Stimulated activated naive CD8-positive, alpha-beta T cell treated with anti-CD3 and anti-CD28 coated beads, Interleukin-15, amount 100 ng/mL, for 72 hours (primary cell): Measurements from ENCODE around the gene OR7A5.
"Not testable (repeated sequence)": the region's sequence is repeated elsewhere in the genome, so short reads cannot be mapped to it uniquely, and the experiment has no call there.

Source experiments
- ATAC-seq: fragments of 150-1000 bp; cut with Tn5 transposase; 2 replicates; pipeline ENCODE4 v1.10.0; 2021; ENCODE audit warnings: mild to moderate bottlenecking, moderate library complexity
- DNase-seq, 2 donors: peaks; one replicate each; pipeline ENCODE4 v3.0.0; 2021 to 2022
- H3K27ac Mint-ChIP-seq, 2 donors: one replicate each; pipeline ENCODE4 v1.8.0; 2022; ENCODE audit warnings: mild to moderate bottlenecking in 2 of 2, mixed read lengths in 2 of 2, moderate library complexity in 2 of 2
- H3K27me3 Mint-ChIP-seq: one replicate; pipeline ENCODE4 v1.8.0; 2022; ENCODE audit warnings: mixed read lengths
- H3K4me1 Mint-ChIP-seq: one replicate; pipeline ENCODE4 v1.8.0; 2022; ENCODE audit warnings: mild to moderate bottlenecking, mixed read lengths
- H3K4me3 Mint-ChIP-seq, 2 donors: one replicate each; pipeline ENCODE4 v1.8.0; 2022; ENCODE audit warnings: mild to moderate bottlenecking in 2 of 2, mixed read lengths in 2 of 2, moderate library complexity in 1 of 2
- H3K9me3 Mint-ChIP-seq, 2 donors: one replicate each; pipeline ENCODE4 v1.8.0; 2022; ENCODE audit warnings: mixed read lengths in 2 of 2

OR7A5 gene

DNA sequence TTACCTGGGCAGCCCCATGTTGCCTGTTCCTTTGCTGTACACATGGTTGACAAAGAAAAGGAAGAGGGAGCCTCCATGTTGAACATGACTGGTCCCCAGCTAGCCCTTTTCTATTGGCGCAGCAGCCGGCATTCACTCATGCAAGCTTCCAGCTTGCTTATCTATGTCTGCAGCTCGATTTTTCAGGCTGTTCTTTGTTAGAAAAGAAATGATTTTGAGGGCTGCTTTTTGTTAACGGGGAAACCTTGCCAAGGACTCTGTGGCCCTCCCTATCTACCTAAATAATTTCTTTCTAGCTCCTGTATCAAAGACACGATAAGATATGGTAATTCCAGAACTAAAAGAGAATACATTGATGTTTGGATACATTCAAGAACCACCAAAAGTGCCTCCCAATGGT, 36.2 kb downstream of the OR7A5 start:
- DNase-seq (no peak), ATAC-seq (no peak)
- Mint-ChIP-seq H3K9me3 (no peaks in the 10 kb centered on the region), H3K27me3 (peaks cover 9% of the 10 kb centered on the region), H3K27ac (no peak overlapping the region), H3K4me3 (no peak overlapping the region), H3K4me1 (no peaks in the 10 kb centered on the region)

DNA sequence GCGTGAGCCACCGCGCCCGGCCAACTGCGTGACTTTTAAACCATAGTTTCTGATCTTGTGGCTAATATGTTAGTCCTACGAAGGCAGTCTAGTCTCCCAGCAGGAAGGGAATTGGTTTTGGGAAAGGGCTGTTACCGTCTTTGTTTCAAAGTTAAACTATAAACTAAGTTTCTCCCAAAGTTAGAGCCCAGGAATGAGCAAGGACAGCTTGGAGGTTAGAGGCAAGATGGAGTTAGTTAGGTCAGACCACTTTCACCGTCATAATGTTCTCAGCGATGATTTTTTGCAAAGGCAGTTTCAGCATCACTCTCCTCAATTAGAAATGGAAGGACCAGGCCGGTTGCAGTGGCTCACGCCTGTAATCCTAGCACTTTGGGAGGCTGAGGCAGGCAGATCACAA, 39.0 kb downstream of the OR7A5 start:
- H3K4me3 Mint-ChIP-seq, result no peak overlapping the region
- ATAC-seq, result no peak
- no peak for DNase-seq
- H3K9me3 Mint-ChIP-seq, result no peaks in the 10 kb centered on the region
- no peak overlapping the region for H3K27ac Mint-ChIP-seq
- no peaks in the 10 kb centered on the region for H3K4me1 Mint-ChIP-seq
- H3K27me3 Mint-ChIP-seq, result peaks cover under 1% of the 10 kb centered on the region

DNA sequence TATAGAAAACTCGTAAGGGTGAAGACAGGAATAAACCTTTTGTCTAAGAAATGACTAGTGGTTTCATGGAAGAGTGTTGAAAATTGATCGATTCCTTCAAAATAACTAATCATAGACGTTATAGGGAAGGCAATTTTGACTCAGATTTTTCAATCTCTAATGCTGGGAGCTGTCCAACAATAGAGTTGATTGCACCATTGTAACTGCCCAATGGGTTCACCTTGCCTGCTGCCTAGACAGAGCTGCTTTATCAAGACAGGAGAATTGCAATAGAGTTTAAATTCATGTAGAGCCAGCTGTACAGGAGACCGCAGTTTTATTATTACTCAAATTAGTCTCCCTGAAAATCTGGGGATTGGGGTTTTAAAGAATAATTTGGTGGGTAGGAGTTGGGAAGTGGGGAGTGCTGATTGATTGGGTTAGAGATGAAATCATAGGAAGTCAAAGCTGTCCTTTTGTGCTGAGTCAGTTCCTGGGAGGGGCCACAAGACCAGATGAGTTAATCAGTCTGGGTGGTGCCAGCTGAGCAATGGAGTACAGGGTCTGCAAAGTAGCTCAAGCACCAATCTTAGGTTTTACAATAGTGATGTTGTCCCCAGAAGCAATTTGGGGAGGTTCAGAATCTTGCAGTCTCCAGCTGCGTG, 39.8 kb downstream of the OR7A5 start:
- Mint-ChIP-seq H3K4me1 (no peaks in the 10 kb centered on the region), H3K27ac (no peak overlapping the region), H3K4me3 (no peak overlapping the region), H3K27me3 (no peaks in the 10 kb centered on the region), H3K9me3 (no peaks in the 10 kb centered on the region)
- no peak for DNase-seq
- no peak for ATAC-seq

DNA sequence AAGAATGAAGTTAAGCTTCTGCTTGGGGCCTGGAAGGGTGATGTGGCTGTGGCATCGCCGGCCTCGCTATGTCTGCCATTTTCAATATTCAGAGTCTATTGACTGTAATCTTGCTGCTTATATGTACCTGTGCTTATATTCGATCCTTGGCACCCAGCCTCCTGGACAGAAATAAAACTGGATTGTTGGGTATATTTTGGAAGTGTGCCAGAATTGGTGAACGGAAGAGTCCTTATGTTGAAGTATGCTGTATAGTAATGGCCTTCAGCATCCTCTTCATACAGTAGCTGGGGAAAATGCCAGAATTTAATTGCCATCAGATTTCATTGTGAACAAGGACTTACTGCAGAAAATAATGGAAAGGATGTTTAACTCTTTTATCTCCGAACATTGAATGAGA, 42.7 kb downstream of the OR7A5 start:
- H3K9me3 Mint-ChIP-seq, H3K27ac Mint-ChIP-seq, H3K4me3 Mint-ChIP-seq, ATAC-seq, H3K4me1 Mint-ChIP-seq, H3K27me3 Mint-ChIP-seq, DNase-seq: not testable (repeated sequence)

DNA sequence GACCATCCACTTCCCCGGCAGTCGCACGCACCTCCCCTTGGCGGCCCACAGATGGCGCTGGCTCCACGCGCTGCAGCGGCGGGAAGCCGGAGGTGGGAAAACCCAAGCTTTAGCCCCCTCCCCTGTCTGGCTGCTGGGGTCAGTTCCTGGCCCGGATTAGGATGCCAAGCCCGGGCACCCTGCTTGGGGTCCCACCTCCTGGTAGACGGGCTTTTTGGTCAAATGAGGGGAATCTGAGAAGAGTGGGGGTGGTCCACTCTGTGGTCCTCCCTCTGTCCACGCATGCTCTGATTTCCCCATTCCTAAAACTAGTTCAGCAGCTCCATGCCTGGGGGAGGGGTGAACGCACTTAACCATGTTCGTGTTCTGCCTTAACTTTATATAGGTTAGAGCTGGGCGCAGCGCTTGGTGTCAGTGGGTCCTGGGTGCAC, 48.5 kb downstream of the OR7A5 start:
- ATAC-seq (no peak), DNase-seq (peak in 1 of 2 donors; percentile 39)
- Mint-ChIP-seq H3K27ac (no peak overlapping the region), H3K4me1 (peaks cover 28% of the 10 kb centered on the region), H3K9me3 (no peaks in the 10 kb centered on the region), H3K4me3 (peak overlapping the region; percentile 5 to 39), H3K27me3 (peaks cover 35% of the 10 kb centered on the region)

- not testable (repeated sequence) for H3K9me3 Mint-ChIP-seq
- Mint-ChIP-seq H3K27ac (peak overlapping the region; percentile 13 to 28), H3K4me1 (peaks cover 28% of the 10 kb centered on the region), H3K27me3 (peaks cover 42% of the 10 kb centered on the region), H3K4me3 (peak overlapping the region; percentile 43 to 47)
- ATAC-seq (peak; percentile 80), DNase-seq (peak in 1 of 2 donors; percentile 21)
Observed at GRCh38 chr19:14785102-14785793, 49.7 kb downstream of the OR7A5 start.

DNA sequence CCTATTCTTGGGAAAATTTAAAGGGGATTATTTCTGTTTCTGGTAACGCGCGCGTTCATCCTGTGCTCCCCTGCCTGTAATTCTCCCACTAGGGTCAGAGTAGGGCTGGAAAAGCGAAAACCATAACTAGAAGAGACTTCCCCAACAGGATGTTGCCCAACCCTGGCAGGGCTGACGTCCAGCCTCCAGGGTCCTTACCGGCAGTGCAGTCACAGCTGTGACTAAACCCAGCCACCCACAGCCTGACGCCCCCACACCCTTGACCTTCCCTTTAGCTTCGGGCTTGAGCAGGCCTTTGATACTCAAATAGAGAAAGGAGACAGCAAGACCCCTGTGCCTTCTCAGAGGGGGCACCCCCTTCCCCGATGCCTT, 50.3 kb downstream of the OR7A5 start:
- H3K27me3 Mint-ChIP-seq, result peaks cover 42% of the 10 kb centered on the region
- not testable (repeated sequence) for H3K9me3 Mint-ChIP-seq
- peaks cover 28% of the 10 kb centered on the region for H3K4me1 Mint-ChIP-seq
- ATAC-seq (peak; percentile 89), DNase-seq (peak in 1 of 2 donors; percentile 53)
- peak overlapping the region in 1 of 2 donors; percentile 67 for H3K27ac Mint-ChIP-seq
- peak overlapping the region in 1 of 2 donors; percentile 5 for H3K4me3 Mint-ChIP-seq

DNA sequence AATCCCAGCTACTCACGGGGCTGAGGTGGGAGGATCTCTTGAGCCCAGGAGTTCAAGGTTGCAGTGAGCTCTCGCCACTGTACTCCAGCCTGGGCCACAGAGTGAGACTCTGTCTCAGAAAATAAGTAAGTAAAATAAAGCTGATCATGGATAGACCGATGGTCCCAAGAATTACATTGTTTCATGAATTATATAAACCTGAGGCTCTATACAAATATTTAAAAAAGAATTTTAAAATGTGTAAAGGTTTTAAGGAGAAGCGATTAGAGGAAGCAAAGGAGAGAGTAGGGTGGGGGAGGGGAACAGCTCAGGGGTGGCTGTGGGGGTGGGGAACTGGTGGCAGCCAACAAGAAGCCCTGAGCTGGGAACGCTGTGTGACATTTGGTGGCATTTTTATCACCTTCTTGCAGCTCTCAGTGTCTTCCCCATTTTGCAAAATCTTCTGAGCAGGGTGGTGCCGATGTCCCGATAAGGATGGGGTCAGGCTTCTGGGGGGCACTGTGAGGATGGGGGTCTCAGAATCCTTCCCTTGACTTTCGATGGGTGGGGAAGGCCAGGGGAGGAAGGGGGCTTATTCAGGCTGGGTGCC, 51.5 kb downstream of the OR7A5 start:
- not testable (repeated sequence) for H3K9me3 Mint-ChIP-seq, H3K4me3 Mint-ChIP-seq, H3K27ac Mint-ChIP-seq, DNase-seq, ATAC-seq
- peaks cover 28% of the 10 kb centered on the region for H3K4me1 Mint-ChIP-seq
- H3K27me3 Mint-ChIP-seq, result peaks cover 53% of the 10 kb centered on the region

- Mint-ChIP-seq H3K27ac (peak overlapping the region in 1 of 2 donors; percentile 59), H3K4me1 (peaks cover 28% of the 10 kb centered on the region), H3K4me3 (no peak overlapping the region), H3K27me3 (peaks cover 60% of the 10 kb centered on the region), H3K9me3 (no peaks in the 10 kb centered on the region)
- DNase-seq, result no peak
- no peak for ATAC-seq
Observed at GRCh38 chr19:14782626-14783409, 52.2 kb downstream of the OR7A5 start.

- not testable (repeated sequence) for H3K9me3 Mint-ChIP-seq, DNase-seq, ATAC-seq, H3K27ac Mint-ChIP-seq, H3K4me3 Mint-ChIP-seq
- H3K4me1 Mint-ChIP-seq, result peaks cover 28% of the 10 kb centered on the region
- H3K27me3 Mint-ChIP-seq, result peaks cover 69% of the 10 kb centered on the region
Observed at GRCh38 chr19:14781713-14782536, 53.1 kb downstream of the OR7A5 start.

DNA sequence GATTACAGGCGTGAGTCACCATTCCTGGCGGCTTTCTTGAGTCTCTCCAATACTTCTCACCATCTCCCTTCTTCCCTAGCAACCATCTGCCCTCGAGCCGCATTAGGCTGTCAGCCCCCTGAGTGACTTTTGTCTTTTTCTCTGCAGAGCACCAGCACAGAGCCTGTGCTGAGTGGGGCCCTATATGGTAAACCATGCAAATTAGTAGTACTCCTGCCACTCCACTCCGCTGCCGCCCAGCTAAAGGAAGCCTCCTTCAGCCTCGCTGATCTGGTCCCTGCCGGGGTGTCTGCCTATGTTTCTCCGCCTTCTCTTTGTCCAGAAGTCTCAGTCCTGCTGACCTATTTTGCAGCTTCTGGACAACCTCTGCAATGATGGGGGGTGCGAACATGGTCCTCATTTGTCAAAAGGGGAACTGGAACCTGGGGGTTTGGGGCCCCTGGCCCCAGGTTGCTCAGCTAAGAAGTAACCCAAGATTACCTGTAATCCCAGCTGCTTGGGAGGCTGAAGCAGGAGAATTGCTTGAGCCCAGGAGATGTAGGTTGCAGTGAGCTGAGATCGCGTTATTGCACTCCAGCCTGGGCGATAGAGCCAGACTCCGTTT, 54.3 kb downstream of the OR7A5 start:
- H3K27ac Mint-ChIP-seq, ATAC-seq, H3K4me3 Mint-ChIP-seq, H3K9me3 Mint-ChIP-seq, DNase-seq: not testable (repeated sequence)
- Mint-ChIP-seq H3K27me3 (peaks cover 71% of the 10 kb centered on the region), H3K4me1 (peaks cover 29% of the 10 kb centered on the region)

DNA sequence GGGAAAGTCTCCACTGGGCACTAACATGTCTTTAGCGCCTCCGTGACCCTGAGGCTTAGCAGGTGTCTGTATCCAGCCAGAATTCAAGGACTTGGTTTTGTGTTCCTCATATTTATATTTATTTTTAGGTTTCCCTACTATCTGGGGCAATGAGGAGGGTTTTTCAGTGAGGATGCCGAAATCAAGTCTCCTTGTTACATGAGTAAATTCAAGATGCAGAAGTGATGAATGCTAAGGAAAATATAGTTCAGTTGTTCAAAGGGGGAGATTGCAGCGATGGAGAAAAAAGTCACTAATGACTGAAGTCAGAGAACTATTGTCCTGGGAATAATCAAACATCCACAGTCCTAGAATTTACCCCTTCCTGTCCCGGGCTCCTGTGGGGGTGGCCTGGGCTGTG, 55.8 kb downstream of the OR7A5 start:
- Mint-ChIP-seq H3K4me1 (peaks cover 21% of the 10 kb centered on the region), H3K27me3 (peaks cover 65% of the 10 kb centered on the region), H3K4me3 (no peak overlapping the region), H3K27ac (no peak overlapping the region), H3K9me3 (no peaks in the 10 kb centered on the region)
- DNase-seq (no peak), ATAC-seq (no peak)

GRCh38 chr19:14778110-14778845, 56.7 kb downstream of the OR7A5 start, which contains the start of gene ADGRE2:
Gene ADGRE2 (minus strand): TSS chr19:14778560. CDS start chr19:14776756, 1,804 bp downstream.
- not testable (repeated sequence) for H3K9me3 Mint-ChIP-seq, H3K27ac Mint-ChIP-seq, ATAC-seq, H3K4me3 Mint-ChIP-seq, DNase-seq
- Mint-ChIP-seq H3K27me3 (peaks cover 71% of the 10 kb centered on the region), H3K4me1 (peaks cover 21% of the 10 kb centered on the region)

DNA sequence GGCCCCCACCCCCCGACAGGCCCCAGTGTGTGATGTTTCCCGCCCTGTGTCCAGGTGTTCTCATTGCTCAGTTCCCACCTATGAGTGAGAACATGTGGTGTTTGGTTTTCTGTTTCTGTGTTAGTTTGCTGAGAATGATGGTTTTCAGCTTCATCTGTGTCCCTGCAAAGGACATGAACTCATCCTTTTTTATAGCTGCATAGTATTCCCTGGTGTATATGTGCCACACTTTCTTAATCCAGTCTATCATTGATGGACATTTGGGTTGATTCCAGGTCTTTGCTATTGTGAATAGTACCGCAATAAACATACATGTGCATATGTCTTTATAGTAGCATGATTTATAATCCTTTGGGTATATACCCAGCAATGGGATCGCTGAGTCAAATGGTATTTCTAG, 57.3 kb downstream of the OR7A5 start:
- ATAC-seq, H3K4me3 Mint-ChIP-seq, H3K9me3 Mint-ChIP-seq, DNase-seq, H3K27ac Mint-ChIP-seq: not testable (repeated sequence)
- H3K27me3 Mint-ChIP-seq, result peaks cover 69% of the 10 kb centered on the region
- H3K4me1 Mint-ChIP-seq, result peaks cover 21% of the 10 kb centered on the region
